ENCODE measurements around the gene WWOX. TPM values are rescaled to one million over a fixed set of nuclear protein-coding genes. Genes with fewer than 3 reads are reported as not detected.

WWOX gene
- total and polyA plus RNA-seq, 2 donors (not counting 3 experiments of a cell fraction or from before 2014, with no cell fraction given): 6.2 to 12.5 TPM

GRCh38 chr16:79018650-79019429, 919.4 kb downstream of the WWOX start:
- Histone ChIP-seq H3K9me3 (replicated peaks; ENCODE audit: control insufficient read depth, insufficient read depth, low read length) (peaks cover 6% of the 10 kb centered on the region), H3K4me3 (replicated peaks in 1 of 3; ENCODE audit: insufficient read depth in 1 of 3, low read depth in 1 of 3, low read length in 3 of 3) (no peak overlapping the region), H3K9ac (replicated peaks; ENCODE audit: extremely low read depth, insufficient read depth, low read length) (no peak overlapping the region), H3K27me3 (ENCODE audit: control insufficient read depth in 2 of 2, insufficient read depth in 2 of 2, low read length in 2 of 2) (no peaks in the 10 kb centered on the region), H2AFZ (ENCODE audit: low read depth, low read length) (no peak overlapping the region), H4K20me1 (replicated peaks; ENCODE audit: control insufficient read depth, extremely low read depth, insufficient read depth, low read length) (no peaks in the 10 kb centered on the region), H3K4me1 (ENCODE audit: control insufficient read depth, extremely low read depth, insufficient read depth, low read length) (no peaks in the 10 kb centered on the region), H3K27ac (ENCODE audit: insufficient read depth, low read depth, low read length) (no peak overlapping the region), H3K36me3 (ENCODE audit: control insufficient read depth in 2 of 2, extremely low read depth in 1 of 2, insufficient read depth in 2 of 2, low read length in 2 of 2) (no peaks in the 10 kb centered on the region), H3K4me2 (ENCODE audit: insufficient read depth, low read length) (no peak overlapping the region), H3K79me2 (ENCODE audit: control insufficient read depth, insufficient read depth, low read length) (no peaks in the 10 kb centered on the region), H3K9me1 (replicated peaks; ENCODE audit: control insufficient read depth, extremely low read depth, insufficient read depth, low read length) (no peaks in the 10 kb centered on the region)
- intact Hi-C loops (cut with micrococcal nuclease) (no loop called here), dilution Hi-C loops (cut with MboI; ENCODE audit: extremely low pct_ligation_motif_present, low sequenced_read_pairs) (no loop called here)
- ChIA-PET POLR2A (interaction anchor here (0.6 kb wide), 1 partner anchor 840 kb away, joined by 3 read pairs; no protein-coding TSS in a partner anchor), CTCF (no interaction called here)
- TF ChIP-seq MAX (IDR thresholded peaks at IDR 0.05; ENCODE audit: insufficient read depth, insufficient read length) (no peak), GATA2 (IDR thresholded peaks at IDR 0.05; ENCODE audit: insufficient read depth, insufficient read length, low read depth, low read length) (no peak), POLR2AphosphoS5 (IDR thresholded peaks at IDR 0.05; ENCODE audit: insufficient read depth, low read depth, low read length) (no peak), EZH2 (IDR thresholded peaks at IDR 0.05; ENCODE audit: borderline replicate concordance, low read depth, low read length, severe bottlenecking) (no peak), MYC (IDR thresholded peaks at IDR 0.05; ENCODE audit: low read depth, low read length) (no peak), FOS (IDR thresholded peaks at IDR 0.05; ENCODE audit: borderline replicate concordance, insufficient read depth, low read length) (no peak), JUN (IDR thresholded peaks at IDR 0.05; ENCODE audit: borderline replicate concordance, insufficient read depth, insufficient read length, low read depth) (no peak), POLR2A (IDR thresholded peaks at IDR 0.05; ENCODE audit: low read depth, low read length) (no peak), CTCF (IDR thresholded peaks at IDR 0.05; ENCODE audit: extremely low read depth in 1 of 2, insufficient read depth in 1 of 2, low read depth in 1 of 2, low read length in 2 of 2) (no peak)
- DNase-seq (ENCODE audit: low read depth, low spot score) (no peak), FAIRE-seq (no peak)
- BruUV-seq (replicated peaks): no TSS peak
